Activated naive CD4-positive, alpha-beta T cell treated with Interleukin-2 at 50 U/mL for 16 hours (primary cell): ENCODE results near the gene RCE1.

ENCODE experiments used
- DNase-seq: peaks from one replicate; pipeline ENCODE4 v3.0.0-alpha.2; 2020

Gene RCE1

DNA sequence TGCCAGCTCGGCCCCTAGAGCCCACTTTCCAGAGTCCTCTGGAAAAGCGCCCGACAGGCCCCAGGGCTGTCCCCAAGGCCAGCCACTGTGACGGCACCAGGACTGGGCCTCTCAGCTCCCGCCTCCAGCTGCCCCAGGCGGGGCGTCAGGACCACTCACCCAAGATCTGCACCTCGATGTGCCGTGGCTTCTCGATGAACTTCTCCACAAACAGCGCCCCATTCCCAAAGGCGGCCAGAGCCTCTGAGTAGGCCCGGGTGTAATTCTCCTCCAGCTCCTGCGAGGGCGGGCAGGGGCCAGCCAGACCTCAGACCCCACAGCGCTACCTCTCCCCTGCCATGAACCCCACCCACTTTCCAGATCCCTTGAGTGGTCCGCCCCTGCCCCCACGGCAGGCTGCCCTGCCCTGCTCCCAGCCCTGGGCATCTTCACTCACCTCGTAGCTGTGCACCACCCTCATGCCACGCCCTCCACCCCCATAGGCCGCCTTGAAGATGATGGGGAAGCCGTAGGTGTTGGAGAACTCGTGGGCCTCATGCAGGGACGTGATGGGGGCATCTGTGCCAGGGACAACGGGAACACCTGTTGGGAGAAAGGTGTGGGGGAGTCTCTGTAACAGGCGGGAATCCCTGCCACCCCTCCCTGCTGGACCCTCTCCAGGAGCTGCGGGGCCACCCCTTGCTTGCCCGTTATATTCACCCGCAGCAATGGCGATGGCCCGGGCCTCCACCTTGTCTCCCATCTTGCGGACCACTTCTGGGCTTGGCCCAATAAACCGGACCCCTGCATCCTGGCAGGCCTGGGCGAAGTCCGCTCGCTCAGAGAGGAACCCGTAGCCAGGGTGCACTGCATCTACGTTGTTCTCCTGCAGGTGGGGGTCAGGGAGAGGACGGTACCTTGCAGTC lies 27.6 kb downstream of the RCE1 start:
- DNase-seq = no peak

DNA sequence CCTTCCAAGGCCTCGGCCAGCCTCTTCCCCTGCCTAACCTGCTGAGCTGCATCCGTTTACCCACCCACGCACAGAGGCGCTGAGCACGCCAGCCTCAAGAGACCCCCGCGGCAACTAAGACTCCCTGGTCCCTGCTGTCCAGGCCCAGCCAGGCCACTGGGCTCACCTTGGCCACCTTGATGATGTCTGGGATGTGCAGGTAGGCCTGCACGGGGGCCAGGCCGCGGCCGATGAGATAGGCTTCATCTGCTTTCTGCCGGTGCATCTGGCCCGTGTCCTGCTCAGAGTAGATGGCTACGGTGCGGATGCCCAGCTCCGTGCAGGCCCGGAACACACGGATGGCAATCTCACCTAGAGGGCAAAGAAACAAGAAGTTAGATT lies 28.3 kb downstream of the RCE1 start:
- no peak for DNase-seq

DNA sequence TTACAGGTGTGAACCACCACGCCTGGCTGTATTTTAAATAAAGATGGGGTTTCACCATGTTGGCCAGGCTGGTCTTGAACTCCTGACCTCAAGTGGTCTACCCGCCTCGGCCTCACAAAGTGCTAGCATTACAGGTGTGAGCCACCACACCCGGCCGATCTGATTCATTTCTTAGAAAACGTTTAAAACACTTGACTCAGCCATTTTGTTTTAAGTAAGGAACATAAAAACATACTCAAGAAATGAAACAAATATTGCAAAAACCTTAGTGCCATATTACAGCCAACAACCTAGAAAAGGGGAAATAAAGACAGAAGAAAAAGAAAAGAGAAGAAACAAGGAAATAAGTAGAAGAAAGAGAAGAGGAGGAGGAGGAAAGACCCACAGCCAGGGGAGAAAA lies 31.0 kb downstream of the RCE1 start:
- no peak for DNase-seq

DNA sequence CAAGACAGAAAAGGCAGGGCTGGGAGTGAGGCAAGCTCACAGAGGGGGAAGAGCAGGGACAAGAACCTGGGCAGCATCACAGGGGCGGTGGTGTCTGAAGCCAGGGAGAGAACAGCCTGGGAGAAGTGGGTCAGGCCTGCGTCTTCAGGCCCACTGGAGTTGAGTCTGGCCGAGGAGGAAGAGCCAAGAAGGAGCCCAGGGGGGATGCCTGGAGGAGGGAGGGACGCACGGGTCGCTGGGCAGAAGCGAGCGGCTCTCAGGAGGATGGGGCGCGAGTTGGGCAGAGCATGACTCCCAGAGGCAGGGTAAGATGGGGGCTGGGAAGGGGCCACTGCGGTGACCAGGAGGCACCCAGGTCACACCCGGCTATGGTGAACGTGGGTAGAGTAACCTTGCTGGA lies 32.1 kb downstream of the RCE1 start:
- DNase-seq = no peak

DNA sequence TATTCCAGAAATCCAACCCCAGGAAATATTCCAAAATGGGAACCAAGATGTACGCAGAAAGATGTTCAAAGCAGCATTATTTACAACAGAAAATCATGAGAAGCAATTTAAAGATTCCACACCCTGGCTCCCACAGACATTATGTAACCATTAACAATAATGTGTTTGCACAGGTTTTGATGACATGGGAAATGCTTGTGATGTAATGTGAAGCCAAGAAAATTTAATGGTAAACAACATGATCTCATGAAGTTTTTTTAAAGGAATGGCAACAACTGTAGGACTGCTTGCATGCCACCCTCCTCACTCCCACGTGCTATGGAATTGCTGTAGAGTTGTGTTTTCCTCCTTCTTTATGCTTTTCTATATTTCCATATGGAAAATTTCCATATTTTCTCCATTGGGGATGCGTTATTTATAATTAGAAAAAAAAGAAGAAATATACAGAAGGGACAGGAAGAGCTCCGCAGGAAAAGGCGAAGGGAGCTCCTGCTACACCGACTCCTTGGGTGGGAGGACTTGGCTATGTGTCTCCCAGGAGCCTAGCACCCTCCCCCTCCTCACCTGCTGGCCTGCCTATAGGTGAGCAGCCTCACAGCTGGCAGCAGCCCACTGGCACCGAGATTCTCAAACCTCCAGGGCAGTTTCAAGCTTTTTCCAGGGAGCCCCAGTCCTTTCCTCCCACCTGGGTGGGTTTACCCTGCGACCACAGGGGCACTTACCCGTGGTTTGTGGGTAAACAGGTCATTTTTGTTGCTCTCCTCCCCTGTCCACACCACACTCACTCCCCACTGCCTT lies 34.5 kb downstream of the RCE1 start:
- DNase-seq = no peak

DNA sequence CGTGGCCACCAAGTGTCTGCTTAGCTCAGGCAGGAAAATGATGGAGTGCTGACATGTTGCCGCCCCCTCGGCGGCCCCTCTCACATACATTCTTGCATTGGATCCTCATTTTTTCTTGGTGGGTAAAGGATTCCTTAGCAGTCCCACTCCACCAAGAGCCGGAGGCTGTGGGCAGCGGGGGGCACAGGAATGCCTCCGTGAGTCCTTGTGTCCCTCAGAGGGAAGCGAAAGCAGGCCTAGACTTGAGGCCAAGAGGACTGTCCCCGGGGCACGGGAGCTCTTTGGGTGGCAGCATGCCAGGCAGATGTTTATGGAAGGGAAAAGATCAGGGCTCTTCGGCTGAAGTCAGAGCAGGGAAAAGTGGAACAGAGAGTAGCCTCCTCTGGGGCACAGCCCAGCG lies 35.2 kb downstream of the RCE1 start:
- DNase-seq = no peak

DNA sequence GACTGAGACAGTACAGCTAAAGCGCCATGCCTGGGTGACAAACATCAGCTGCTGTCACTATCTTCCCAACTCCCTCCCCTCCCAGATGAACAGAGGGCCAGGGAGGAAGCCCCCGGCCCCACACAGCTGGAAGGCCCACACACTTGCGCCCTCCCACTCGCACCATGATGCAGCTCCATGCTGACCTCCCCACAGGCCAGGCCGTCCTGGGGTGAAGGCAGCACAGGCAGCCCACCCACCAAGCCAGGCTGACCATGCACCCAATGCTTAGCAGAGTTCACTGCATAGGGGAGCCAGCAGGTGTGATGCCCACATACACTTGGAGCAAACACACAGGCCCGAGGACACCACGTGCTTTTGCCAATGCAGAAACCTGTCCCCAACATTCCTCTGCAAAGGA lies 35.8 kb downstream of the RCE1 start:
- no peak for DNase-seq

DNA sequence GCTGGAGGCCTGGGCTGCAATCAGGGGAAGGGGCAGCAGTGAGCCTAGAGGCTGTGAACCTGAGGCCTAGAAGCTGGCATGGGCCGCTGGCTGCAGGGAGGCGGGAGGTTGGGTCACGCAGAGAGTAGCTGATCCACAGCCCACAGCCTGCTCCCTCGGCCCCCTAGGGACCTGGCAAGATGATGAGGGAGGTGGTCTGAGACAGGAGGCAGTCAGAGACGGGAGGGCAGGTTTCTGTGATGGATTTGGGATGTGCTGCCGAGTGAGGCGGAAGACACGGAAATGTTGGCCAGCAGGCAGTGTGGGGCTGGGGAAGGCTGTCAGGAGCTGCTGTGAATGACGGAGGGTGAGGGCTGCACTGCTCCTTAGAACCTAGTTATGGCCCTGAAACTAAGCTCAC lies 36.3 kb downstream of the RCE1 start:
- no peak for DNase-seq

DNA sequence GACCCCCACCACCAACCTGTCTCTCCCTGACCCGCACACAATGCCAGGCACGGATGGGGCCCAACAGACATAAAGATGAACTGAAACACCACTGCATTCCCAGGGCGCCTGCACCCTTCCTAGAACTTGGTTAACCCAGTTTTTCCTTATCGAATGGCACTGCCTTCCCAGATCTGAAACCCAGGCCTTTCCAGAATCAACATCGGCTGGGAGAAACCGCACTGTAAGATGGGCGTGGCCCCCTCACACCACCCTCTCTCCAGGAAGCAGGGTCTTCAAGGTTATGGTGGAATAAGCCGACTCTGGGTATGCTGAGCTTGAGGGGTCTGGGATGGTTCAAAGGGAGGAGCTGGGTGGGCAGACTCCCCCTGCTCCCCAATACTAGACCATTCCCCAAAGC lies 36.8 kb downstream of the RCE1 start:
- no peak for DNase-seq

DNA sequence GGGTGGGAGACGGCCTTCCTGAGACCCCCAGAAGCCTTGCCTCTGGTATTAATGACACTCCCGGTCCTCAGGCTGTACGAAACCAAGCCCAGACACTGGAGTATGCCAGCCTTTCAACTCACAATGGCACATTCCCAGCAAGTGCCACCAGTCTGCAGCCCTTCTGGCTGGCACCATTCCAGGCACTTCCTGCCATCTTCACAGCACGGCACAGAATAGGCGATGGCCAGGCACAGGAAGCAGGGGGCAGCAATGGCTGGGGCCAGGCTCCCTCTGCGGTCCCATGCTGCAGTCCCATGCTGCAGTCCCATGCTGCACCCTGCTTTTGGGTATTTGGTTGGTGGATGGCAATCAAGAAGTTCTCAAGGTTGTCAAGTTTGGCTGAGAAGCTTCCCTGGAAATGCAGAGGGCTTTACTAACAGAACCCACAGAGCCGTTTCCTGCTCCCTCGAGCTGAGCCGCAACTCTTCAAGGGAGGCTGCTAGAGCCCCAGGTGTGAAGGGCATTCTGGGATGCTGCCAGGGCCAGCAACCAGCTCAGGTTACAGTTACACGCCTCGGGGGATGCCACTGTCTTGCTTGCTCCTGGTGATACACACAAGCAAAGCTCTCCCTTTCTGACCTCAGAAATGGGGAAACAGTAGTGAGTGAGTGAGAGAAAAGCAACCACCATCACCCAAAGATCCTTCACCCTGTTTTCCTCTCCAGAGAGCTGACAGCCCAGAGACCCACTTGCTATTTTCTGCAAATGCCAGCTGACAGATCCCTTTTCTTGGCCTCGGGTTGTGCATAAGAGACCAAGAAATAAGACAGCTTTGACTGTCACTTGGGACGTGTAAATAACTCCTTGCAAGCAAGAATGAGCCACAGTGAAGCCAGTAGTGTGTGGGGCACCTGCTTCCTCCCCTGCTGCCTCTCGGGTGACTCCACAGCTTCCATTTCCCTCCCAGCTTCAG lies 37.5 kb downstream of the RCE1 start:
- DNase-seq = no peak

DNA sequence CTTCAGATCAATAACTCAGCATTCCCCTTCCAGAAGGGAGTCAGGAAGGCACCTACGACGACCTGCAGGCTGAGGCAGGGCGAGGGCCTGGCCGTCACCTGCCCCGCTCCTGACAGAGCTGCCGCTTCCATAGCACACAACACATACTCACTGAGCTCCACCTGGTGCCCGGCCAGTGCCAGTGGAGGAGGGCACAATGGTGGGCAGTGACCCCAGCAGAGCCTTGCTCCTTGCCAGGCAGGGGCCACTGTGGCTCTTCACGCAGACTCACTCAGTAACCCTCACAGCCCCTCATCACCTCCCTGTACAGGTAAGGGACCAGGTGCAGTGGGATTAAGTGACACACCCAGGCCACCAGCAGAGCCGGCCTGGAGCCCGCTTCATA lies 38.2 kb downstream of the RCE1 start:
- DNase-seq = no peak

DNA sequence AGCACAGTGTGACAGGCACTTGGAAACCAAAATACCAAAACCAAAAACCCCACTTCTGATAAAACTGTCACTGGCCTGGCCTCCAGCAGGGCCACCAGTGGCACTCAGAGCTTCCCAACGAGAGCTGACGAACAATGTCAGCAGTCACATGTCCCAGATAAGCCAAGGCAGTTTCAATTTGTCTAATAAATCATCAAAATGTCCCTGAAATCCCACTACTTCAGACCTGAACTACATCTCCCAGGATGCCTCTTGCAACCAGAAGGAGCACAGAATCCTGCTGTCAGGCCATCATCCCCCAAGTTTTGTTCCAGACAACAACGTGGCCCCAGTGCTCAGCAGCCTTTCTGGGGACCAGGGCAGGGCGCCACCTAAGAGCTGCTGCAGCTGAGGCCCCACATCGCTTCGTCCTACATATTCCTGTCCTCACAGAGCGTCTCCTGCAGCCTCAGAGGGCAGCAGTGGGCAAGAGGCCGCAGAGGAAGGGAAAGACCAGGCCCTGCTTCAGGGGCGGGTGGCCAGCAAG lies 38.7 kb downstream of the RCE1 start:
- no peak for DNase-seq

DNA sequence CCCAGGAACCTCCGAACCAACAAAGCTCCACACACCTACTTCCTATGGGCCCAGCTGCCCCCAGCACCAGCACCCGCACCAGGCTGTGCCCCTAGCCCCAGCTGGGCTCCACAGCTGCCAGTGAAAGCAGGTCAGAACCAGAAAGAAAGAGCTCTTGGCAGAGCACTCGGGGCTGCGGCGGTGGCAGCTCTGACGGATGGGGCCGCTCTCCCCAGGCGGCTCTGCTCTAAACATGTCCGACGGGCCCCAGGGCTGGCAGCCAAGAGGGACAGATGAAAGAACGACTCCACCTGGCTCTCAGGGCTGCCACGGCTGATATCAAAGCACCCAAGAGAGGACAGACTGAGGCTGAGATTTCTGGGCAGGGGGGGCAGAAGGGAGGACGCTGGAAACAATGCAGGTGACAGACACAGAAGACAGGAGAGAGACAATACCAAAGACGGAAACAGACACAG lies 39.3 kb downstream of the RCE1 start:
- DNase-seq = no peak

DNA sequence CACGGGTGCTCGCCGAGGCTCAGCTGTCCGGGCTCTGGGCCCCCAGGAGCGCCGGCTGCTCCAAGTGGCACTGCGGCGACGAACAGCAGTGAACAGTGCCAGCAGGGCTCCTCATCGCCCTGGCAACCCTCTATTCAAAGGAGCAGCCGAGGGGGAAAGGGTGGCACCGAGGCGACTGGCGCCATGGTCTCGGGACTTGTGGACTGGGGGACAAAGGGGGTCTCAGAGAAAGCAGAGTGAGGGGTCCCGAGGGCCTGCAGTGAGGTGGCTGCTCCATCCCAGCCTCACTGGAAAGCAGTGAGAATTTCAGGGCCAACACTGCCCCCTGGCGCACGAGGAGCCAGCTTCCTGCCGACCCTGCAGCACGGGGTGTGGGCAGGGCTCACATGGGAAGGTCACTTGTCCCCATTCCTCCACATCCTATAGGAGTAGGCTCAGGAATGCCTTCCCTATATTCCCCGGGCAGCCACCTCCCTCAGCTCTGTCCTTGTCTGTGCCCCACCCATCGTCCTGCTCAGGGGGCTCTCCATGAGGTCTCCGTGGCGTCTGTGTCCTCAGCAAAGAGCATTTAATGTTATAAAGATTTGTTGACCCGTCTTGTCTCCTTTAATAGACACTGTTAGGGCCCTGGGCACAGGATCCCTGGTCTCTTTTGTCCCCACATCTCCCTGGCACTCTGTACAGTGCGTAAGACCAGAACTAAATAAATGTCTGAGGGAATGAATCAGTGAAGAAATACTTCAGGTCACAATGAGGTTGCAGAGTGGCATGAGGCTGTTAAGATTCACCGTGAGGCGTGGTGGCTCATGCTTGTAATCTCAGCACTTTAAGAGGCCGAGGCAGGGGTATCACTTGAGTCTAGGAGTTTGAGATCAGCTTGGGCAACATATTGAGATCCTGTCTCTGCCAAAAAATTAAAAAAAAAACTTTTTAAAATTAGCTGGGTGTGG lies 40.0 kb downstream of the RCE1 start:
- DNase-seq = peak; percentile 69

DNA sequence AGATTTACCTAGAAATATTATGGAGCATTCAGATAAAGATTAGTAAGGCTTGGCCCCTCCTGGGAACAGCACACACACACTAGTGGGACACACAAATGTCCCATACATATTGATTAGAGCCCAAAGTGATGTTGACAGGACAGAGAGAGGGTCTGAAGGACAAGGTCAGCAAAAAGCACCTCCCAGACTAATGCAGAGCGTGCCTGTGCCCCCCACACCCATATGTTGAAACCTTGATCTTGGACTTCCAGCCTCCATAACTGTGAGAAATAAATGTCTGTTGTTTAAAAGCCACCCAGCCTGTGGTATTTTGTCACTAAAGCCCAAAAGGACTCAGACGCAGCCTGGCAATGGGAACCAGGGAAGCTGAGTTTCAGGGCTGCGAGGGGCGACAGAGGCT lies 41.2 kb downstream of the RCE1 start:
- DNase-seq = no peak

DNA sequence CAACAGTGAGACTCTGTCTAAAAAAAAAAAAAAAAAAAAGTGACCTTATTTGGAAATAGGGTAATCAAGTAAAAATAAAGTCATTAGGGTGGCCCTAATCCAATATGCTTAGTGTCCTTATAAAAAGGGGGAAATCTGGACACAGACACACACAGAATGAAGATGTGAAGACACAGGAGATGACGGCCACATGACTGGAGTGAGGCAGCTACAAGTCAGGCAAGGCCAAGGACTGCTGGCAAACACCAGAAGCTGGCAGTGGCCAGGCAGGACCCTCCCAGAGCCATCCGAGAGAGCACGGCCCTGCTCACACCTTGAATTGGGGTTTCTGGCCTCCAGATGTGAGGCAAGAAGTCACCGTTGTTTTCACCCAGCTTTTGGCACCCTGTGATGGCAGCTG lies 42.2 kb downstream of the RCE1 start:
- no peak for DNase-seq

DNA sequence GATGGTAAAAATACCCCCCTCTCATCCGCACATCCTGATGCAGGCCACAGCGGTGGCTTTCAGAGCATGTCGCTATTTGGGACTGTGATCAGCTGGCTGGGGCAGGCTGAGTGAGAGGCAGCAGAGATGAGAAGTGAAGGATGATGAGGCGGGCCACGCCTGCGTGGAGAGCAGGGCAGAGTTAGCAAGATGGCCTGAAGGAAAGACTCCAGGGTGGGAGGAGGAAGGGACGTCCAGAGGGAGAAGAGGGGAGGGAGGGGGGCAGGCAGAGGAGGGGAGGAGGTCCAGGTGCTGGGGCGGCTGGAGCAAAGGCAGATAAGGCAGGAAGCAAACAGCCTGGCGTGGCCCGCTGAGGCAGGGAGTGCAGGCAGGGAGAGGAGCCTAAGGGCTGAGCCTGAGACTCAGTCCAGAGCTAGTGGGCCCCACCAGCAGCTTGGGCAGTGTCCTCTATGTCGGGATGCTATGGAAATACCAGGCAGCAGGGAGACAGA lies 42.8 kb downstream of the RCE1 start:
- DNase-seq = no peak

DNA sequence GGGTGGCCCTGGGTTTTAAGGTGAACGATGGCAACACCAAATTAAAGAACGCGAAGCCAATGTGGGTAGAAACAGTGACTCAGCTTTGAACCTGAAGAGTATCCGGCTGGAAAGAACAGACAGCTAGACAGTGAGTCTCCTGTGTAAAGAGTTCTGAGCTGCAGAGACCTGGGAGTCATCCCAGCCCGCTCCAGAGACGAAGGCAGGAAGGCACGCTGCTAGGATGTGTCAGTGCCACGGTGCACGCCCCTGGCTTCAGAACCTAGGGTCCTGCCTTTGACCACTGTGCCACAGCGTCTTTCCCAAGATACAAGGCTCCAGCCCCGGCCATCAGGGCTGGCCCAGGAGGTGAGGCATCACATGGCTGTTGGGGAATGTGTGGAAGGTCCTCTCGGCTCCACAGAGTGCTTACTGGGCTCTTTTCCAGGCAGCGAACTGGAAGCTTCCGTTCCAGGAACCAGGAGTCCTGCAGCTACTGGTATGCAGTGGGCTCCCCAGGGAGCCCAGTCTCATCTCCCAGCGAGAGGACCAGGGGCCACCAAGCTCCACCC lies 43.5 kb downstream of the RCE1 start:
- DNase-seq = no peak

DNA sequence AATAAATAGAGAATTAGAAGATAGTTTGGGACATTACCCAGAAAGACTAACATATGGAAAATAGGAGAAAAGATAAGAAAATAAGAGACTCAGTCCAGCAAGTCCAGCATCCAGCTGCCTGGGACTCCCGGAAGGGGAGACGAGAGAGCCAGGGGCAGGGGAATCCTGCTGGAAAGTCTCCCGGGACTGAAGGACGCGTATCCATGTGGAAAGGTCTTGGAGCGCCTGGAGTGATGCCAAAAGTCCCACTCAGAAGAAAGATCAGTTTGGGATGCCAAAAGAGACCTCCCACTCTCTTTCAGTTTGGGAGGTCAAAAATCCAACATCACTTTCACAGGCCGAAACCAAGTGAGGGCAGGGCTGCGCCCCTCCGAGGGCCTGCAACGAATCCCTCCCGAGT lies 44.3 kb downstream of the RCE1 start:
- DNase-seq = no peak

DNA sequence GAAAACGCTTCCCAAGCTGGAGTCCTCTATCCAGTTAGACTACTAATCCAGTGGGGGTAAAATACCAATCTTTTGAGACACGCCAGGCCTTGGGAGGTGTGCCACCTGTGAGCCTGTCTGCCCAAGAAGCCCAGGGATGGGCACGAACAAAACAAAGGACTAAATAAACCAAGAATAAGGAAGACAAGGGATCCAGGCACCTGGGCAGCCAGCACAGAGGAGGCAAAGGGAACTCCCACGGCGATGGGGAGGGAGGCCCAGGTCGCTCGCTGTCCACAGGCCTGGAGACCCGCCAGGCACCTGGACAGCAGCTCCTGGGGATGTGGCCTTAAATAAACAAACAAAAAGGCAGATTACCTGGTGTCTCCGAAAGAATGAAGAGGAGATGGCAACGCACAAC lies 45.0 kb downstream of the RCE1 start:
- DNase-seq = no peak

DNA sequence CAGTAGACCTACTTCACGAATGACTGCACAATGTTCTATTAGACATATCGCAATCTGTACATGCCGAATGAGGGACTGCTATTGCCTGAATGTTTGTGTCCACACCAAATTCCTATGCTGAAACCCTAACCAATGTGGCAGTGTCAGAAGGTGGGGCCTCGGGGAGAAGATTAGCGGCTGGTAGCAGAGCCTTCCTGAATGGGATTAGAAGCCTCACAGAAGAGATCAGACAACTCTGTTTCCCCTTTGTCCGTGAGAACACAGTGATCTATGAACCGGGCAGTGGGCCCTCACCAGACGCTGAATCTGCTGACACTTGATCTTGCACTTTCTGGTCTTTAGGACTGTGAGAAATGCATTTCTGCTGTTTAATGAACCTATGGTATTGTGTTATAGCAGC lies 46.7 kb downstream of the RCE1 start:
- DNase-seq = no peak
